Naive B cell (primary cell): ENCODE data around the gene RNF31. TPM values are rescaled to one million over a fixed set of nuclear protein-coding genes. Genes with fewer than 3 reads are reported as not detected.
A peak's percentile ranks its signal among the peaks of the same experiment; 100 is the strongest.

ENCODE experiments used
- ATAC-seq, 2 donors: fragments of 150-1000 bp; cut with Tn5 transposase; 2 replicates each; pipeline ENCODE4 v1.10.0; 2021; ENCODE audit warnings: low read depth in 2 of 2, mild to moderate bottlenecking in 2 of 2, moderate library complexity in 2 of 2
- DNase-seq: peaks from one replicate; pipeline ENCODE4 v3.0.0; 2022
- H3K27ac Mint-ChIP-seq, 6 donors: one replicate each; pipeline ENCODE4 v1.8.0; 2020 to 2022; ENCODE audit warnings: mild to moderate bottlenecking in 6 of 6, mixed read lengths in 6 of 6, moderate library complexity in 5 of 6, inconsistent platforms in 2 of 6
- H3K27me3 Mint-ChIP-seq, 3 donors: one replicate each; pipeline ENCODE4 v1.8.0; 2021 to 2022; ENCODE audit warnings: mixed read lengths in 3 of 3, mild to moderate bottlenecking in 1 of 3
- H3K36me3 Mint-ChIP-seq, 2 donors: one replicate each; pipeline ENCODE4 v1.8.0; 2020 to 2022; ENCODE audit warnings: mixed read lengths in 2 of 2, inconsistent platforms in 1 of 2, mild to moderate bottlenecking in 1 of 2
- H3K4me1 Mint-ChIP-seq, 3 donors: one replicate each; pipeline ENCODE4 v1.8.0; 2020 to 2022; ENCODE audit warnings: mixed read lengths in 3 of 3, inconsistent platforms in 1 of 3, mild to moderate bottlenecking in 1 of 3, moderate library complexity in 1 of 3
- H3K4me3 Mint-ChIP-seq, 8 donors: one replicate each; pipeline ENCODE4 v1.8.0; 2020 to 2022; ENCODE audit warnings: mild to moderate bottlenecking in 8 of 8, mixed read lengths in 8 of 8, moderate library complexity in 8 of 8, inconsistent platforms in 2 of 8
- H3K9me3 Mint-ChIP-seq, 7 donors: one replicate each; pipeline ENCODE4 v1.8.0; 2020 to 2022; ENCODE audit warnings: mixed read lengths in 7 of 7, mild to moderate bottlenecking in 5 of 7, inconsistent platforms in 2 of 7, moderate library complexity in 1 of 7
- polyA plus RNA-seq, 6 donors: library from polyadenylated mRNA; unstranded; fragments of 300-500 nt; fragmentation: Illumina TruSeq; gene quantifications; one replicate each; pipeline ENCODE4 v1.2.3, GENCODE V29; 2021; ENCODE audit warnings: low read depth in 6 of 6

Gene RNF31
- polyA plus RNA-seq, 6 donors from 2014 or later, result 21.0 to 47.2 (median 32.1) TPM

DNA sequence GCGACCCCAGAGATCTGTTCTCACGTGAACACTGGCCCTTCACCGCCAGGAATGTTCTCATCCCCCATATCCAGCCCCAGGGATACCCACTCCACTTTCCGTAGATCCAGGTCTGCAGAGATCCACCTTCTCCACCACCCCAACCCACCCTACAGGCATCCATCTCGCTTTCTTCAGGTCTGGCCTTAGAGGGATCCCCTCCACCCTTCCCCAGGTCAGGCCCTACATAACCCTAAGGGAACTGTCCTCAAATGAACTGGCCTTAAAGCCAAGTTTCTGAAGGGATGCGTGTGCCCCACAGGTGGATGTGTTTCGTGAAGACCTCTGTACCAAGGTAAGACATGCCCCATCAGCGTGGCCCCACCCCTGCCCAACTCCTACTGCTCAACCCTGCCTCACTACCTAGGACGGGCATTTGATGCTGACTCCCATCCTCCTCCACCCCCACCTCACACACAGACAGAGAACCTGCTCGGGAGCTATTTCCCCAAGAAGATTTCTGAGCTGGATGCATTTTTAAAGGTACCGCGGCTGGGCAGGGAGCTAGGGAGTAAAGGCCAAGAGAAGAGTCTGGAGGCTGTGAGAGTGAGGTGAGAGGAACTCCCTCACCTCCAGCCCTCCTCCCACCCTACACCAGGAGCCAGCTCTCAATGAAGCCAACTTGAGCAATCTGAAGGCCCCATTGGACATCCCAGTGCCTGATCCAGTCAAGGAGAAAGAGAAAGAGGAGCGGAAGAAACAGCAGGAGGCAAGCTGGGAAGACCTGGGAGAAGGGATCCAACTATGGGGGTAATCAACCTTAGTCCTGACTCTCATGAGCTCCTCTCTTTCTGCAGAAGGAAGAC lies 10.4 kb upstream of the RNF31 start:
- Mint-ChIP-seq H3K27me3 (no peaks in the 10 kb centered on the region), H3K27ac (peak overlapping the region; percentile 96 to 98 (median 98)), H3K9me3 (no peaks in the 10 kb centered on the region), H3K36me3 (peaks cover 0 to 9% of the 10 kb centered on the region in 2 donors), H3K4me3 (peak overlapping the region; percentile 87 to 99 (median 92)), H3K4me1 (peaks cover 44 to 63% (median 54%) of the 10 kb centered on the region in 3 donors)
- DNase-seq (no peak), ATAC-seq (no peak)

DNA sequence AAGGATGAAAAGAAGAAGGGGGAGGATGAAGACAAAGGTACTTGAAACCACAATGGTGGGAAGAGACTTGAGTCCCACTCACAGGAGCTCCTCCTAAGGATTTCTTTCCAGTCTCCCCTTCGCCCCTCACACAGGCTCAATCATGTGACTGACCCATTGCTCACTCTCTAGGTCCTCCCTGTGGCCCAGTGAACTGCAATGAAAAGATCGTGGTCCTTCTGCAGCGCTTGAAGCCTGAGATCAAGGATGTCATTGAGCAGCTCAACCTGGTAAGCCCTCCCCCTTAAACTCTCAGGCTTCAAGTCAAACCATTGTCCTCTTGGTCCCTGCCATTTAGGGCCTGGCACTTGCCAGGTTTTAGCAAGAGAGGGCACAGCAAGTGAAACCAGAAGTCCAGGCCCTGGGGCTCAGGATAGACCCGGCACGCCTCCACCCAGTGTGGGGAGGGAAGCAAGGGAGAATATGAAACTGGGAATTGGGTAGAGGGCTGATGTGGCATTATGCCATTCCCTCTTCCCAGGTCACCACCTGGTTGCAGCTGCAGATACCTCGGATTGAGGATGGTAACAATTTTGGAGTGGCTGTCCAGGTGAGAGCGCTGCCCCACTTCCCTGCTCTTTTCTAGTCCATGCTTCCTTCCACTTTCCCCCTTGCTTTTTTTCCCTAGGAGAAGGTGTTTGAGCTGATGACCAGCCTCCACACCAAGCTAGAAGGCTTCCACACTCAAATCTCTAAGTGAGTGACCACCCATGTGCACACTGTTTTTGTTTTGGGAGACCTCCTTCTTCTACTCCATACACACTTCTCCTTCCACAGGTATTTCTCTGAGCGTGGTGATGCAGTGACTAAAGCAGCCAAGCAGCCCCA lies 9.5 kb upstream of the RNF31 start:
- peaks cover 0 to 9% of the 10 kb centered on the region in 2 donors for H3K36me3 Mint-ChIP-seq
- no peaks in the 10 kb centered on the region for H3K27me3 Mint-ChIP-seq
- peaks cover 40 to 64% (median 52%) of the 10 kb centered on the region in 3 donors for H3K4me1 Mint-ChIP-seq
- H3K9me3 Mint-ChIP-seq, result no peaks in the 10 kb centered on the region
- DNase-seq (no peak), ATAC-seq (no peak)
- H3K27ac Mint-ChIP-seq, result peak overlapping the region in 4 of 6 donors; percentile 77 to 98 (median 98)
- H3K4me3 Mint-ChIP-seq, result peak overlapping the region; percentile 80 to 99 (median 91)

DNA sequence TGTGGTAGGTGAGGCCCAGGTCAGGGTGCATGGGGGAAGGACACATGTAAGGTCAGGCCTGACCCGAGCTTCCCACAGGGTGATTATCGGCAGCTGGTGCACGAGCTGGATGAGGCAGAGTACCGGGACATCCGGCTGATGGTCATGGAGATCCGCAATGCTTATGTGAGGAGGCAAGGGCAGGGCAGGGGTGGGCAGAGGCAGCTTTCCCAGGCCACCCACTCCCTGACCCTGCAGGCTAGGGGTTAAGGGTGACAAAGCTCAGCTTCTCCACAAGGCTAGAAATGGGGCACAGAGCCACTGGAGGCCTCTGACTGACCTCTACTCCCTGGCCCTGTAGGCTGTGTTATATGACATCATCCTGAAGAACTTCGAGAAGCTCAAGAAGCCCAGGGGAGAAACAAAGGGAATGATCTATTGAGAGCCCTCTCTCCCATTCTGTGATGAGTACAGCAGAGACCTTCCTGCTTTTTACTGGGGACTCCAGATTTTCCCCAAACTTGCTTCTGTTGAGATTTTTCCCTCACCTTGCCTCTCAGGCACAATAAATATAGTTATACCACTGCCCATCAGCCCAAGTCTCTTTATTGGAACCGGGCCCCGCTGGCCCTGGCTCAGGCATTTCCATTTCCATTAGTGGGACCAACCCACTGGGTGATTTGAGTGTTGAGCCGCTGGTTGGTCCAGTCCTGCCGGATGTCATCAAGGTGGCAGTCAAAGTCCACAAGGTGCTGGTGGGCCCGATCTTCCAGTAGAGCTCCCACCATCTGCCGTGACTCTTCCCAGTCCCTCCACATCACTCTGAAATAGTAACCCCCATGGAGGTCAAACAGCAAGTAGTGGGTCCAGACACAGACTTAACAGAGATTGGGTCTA lies 8.7 kb upstream of the RNF31 start:
- peak overlapping the region in 4 of 6 donors; percentile 67 to 88 (median 85) for H3K27ac Mint-ChIP-seq
- no peaks in the 10 kb centered on the region for H3K9me3 Mint-ChIP-seq
- H3K36me3 Mint-ChIP-seq, result peaks cover 0 to 9% of the 10 kb centered on the region in 2 donors
- DNase-seq (no peak), ATAC-seq (no peak)
- peaks cover 41 to 69% (median 50%) of the 10 kb centered on the region in 3 donors for H3K4me1 Mint-ChIP-seq
- H3K4me3 Mint-ChIP-seq, result peak overlapping the region in 7 of 8 donors; percentile 29 to 99 (median 71)
- no peaks in the 10 kb centered on the region for H3K27me3 Mint-ChIP-seq

DNA sequence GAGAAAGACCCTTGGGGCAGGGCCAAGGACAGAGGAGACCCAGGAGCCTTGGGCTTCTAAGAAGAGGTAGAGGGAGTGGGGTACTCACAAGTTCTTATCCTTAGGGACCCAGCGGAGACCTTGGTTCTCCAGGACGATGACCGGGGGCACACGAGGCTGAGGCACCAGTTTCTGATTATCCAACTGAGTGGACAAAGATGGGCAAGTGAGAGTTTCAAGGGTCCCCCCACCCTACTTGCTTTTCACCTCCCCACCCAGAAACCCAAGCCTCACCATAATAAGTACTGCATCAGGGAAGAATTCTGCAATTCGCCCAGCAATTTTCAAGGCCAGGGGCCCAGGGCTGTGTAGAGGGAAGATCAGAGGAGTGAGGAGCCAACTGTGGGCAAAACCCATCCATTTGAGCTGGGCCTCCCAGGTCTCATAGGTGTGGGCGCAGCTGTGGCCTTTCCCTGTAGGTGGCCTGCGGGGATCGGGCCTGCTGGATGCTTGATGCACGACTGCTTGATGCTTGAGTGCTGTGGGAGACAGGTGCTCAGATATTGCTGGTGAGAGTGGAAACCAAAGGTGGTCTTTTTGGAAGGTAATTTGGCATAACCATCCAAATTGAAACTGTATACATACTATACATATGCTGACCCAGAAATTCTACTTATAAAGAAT lies 7.9 kb upstream of the RNF31 start:
- peaks cover 46 to 73% (median 54%) of the 10 kb centered on the region in 3 donors for H3K4me1 Mint-ChIP-seq
- H3K36me3 Mint-ChIP-seq, result peaks cover 6 to 13% of the 10 kb centered on the region in 2 donors
- no peaks in the 10 kb centered on the region for H3K9me3 Mint-ChIP-seq
- H3K27me3 Mint-ChIP-seq, result no peaks in the 10 kb centered on the region
- ATAC-seq, result no peak
- H3K27ac Mint-ChIP-seq, result peak overlapping the region in 3 of 6 donors; percentile 20 to 85 (median 67)
- no peak for DNase-seq
- peak overlapping the region in 7 of 8 donors; percentile 4 to 99 (median 61) for H3K4me3 Mint-ChIP-seq

DNA sequence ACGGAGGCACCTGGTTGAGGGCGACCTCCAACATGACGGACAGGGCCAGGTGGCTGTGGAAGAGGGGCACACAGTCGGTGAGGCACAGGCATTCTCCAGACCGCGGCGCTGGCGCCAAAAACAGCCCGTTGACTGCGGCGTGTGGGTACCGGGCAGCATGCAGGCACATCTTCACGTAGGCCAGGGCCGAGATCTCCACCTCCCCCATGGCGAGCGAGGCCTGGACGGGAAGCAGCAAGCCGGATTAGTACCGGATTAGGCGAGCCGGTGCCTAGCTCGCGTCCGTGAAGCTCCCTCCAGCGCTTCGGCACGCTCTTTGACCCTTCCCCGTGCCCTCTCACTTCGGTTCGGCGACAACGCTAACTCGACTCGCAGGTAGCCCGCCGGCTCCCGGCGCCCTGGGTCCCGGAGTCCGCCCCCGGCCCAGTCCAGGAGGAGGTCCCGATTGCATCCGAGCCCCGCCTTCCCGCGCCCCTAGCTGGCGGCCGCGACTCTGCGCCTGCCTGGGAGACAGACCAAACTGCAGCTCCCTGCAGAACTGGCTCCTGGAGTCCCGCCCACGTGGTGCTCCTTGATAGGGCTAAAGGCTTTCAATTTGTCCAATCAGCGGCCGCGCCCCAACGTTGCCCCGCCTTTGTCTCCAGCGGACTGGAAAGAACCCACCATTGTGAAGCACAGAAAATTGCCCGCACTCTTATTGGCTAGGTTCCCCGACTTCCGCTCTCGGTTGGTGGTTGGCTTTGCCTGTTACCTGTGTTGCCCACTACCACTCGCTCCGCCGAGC lies 6.0 kb upstream of the RNF31 start, which contains the start of gene EMC9:
TSS of gene EMC9 (minus strand) at position 495 of the 784 bp plus-strand sequence. CDS start at position 208, 287 bp downstream.
- H3K27me3 Mint-ChIP-seq, result no peaks in the 10 kb centered on the region

DNA sequence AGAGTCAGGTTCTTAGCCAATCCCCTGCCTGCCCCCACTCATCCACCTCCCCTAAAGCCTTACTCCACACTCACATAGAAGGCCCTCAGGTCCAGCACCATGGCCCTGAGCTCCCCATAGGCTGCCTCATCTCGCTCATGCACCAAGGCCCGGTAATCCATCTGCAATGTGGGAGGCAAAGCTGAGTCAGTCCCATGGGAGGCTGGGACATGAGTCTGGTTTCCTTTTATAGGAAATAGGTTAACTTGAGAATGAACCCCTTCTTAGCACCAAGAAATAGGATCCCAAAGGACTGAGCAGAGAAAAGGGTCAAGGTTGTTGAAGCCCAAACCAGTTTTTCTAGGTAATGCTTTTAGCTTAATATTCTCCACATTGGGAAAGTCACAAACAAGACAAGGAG lies 3.8 kb upstream of the RNF31 start:
- Mint-ChIP-seq H3K9me3 (no peaks in the 10 kb centered on the region), H3K4me3 (peak overlapping the region in 4 of 8 donors; percentile 12 to 99 (median 62)), H3K4me1 (peaks cover 52 to 69% (median 52%) of the 10 kb centered on the region in 3 donors), H3K27ac (peak overlapping the region in 1 of 6 donors; percentile 49), H3K36me3 (peaks cover 8 to 12% of the 10 kb centered on the region in 2 donors), H3K27me3 (no peaks in the 10 kb centered on the region)
- ATAC-seq, result no peak
- no peak for DNase-seq

More for the DNA sequence above, 6.0 kb upstream of the RNF31 start, which contains the start of gene EMC9:
- Mint-ChIP-seq H3K9me3 (no peaks in the 10 kb centered on the region), H3K36me3 (peaks cover 8 to 16% of the 10 kb centered on the region in 2 donors), H3K4me3 (peak within 1 kb of the TSS; percentile 80 to 99 (median 93)), H3K27ac (peak within 1 kb of the TSS; percentile 57 to 96 (median 87)), H3K4me1 (peaks cover 51 to 80% (median 60%) of the 10 kb centered on the region in 3 donors)
- ATAC-seq, result peak; percentile 86 to 89
- peak; percentile 99 for DNase-seq

DNA sequence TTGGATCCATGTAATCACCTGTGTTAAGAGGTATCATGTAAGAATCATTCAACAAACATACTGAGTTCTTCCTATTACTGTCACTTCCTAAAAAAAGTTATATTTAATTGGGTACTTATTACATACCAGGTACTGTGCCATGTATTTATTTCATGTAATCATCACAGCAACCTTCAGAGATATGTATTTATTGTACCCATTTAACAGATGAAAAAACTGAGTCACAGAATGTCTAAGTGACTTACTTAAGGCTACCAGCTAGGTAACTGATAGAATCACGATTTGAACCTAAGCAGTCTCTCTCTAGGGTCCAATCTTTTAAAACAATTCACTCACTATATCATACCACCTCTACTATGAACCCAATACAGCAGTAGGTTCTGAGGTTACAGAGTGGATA lies 2.8 kb upstream of the RNF31 start:
- ATAC-seq (no peak), DNase-seq (no peak)
- H3K27ac Mint-ChIP-seq, result peak overlapping the region in 3 of 6 donors; percentile 2 to 86 (median 73)
- peaks cover 7 to 8% of the 10 kb centered on the region in 2 donors for H3K36me3 Mint-ChIP-seq
- H3K27me3 Mint-ChIP-seq, result no peaks in the 10 kb centered on the region
- H3K4me1 Mint-ChIP-seq, result peaks cover 50 to 69% (median 53%) of the 10 kb centered on the region in 3 donors
- H3K9me3 Mint-ChIP-seq, result no peaks in the 10 kb centered on the region
- peak overlapping the region in 7 of 8 donors; percentile 12 to 99 (median 43) for H3K4me3 Mint-ChIP-seq

DNA sequence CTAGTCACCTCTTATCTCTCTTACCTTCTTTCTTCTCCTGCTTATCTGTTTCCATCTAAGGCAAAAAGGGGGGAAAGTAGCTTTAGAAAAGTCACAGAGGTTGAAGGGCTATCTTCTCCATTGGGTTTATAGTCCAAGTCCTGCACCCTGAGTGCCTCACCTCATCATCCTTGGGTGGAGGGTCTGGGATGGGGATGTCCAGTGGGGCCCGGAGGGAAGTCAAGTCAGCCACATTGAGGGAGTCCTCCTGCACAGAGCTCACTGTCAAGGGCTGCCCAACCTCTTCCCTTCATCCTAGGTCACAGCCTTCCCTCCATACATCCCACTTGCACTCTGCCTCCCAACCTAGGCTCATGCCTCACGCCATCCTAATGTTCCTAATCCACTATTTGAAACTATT lies 2.1 kb upstream of the RNF31 start:
- Mint-ChIP-seq H3K9me3 (no peaks in the 10 kb centered on the region), H3K36me3 (peaks cover 7 to 8% of the 10 kb centered on the region in 2 donors), H3K4me1 (peaks cover 48 to 66% (median 55%) of the 10 kb centered on the region in 3 donors), H3K27me3 (no peaks in the 10 kb centered on the region), H3K27ac (peak overlapping the region in 2 of 6 donors; percentile 55 to 86), H3K4me3 (peak overlapping the region in 6 of 8 donors; percentile 89 to 100 (median 99))
- ATAC-seq (no peak), DNase-seq (no peak)

DNA sequence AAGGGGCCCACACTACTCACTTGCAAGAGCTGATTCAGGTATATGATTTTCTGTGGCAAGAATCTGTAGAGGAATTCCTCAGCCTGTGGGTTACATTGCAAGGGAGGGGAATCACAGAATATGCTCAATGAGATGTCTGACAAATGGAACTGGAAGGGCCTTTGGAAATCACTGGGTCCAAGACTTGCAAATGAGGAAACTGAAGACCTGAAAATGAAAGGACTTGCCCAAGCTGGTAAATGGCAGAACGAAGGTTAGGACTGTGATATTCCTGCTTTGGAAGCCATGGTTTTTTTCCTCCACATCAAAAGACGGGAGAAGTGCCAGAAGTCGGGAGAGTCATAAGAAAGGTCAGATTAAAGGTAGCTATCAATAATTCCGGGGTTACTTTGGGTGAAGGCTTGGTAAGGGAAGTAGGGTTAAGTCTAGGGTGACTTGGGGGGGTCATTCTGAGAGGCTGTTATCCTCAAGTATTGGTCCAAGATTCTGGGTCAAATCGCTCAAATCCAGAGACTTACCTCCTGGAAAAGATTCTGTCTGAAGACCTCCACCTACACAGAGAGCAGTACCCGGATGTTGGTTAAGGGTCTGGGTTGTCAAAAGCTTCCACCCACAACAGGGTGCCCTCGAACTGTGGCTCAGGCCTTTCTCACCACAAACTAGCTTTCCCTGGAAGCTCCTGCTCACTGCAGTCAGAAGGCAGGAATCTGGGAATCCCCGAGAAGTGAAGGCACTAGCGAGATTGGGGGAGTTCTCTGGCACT lies 1.4 kb upstream of the RNF31 start:
- Mint-ChIP-seq H3K36me3 (peaks cover 7 to 14% of the 10 kb centered on the region in 2 donors), H3K27ac (peak overlapping the region; percentile 86 to 99 (median 96)), H3K27me3 (no peaks in the 10 kb centered on the region), H3K4me1 (peaks cover 48 to 63% (median 56%) of the 10 kb centered on the region in 3 donors), H3K9me3 (no peaks in the 10 kb centered on the region), H3K4me3 (peak overlapping the region; percentile 89 to 100 (median 99))
- ATAC-seq (no peak), DNase-seq (no peak)

DNA sequence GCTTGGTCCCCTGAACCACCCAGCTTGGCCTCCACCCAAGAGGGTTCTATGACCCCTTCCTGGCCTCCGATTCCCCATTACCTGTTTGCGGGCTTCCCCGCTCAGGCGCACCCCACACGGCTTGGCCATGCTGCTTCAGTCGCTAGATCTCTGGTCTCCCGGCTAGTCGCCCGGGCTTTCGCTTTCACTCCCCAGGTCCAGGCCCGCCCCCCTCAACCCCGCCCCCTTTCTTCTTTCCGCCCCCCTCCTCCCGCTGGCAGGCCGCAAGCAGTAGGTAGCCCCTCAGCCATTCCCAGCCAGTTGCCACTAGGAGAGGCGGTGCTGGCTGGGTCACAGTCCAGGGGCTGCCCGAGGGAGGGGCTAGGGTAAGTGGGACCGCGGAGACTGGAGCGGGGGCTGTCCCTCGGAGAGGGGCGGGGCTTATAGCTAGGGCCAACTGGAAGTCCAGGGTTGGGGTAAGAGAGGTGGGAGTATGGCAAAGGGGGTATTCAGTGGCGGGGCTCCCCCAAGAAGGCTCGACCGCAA lies 783 bp upstream of the RNF31 start, which contains the start of gene PSME2:
TSS of gene PSME2 (minus strand) at position 158 of the 525 bp plus-strand sequence. CDS start at position 129, 29 bp downstream.
- Mint-ChIP-seq H3K27me3 (no peaks in the 10 kb centered on the region), H3K4me1 (peaks cover 46 to 65% (median 57%) of the 10 kb centered on the region in 3 donors), H3K4me3 (peak within 1 kb of the TSS; percentile 89 to 100 (median 99)), H3K27ac (peak within 1 kb of the TSS; percentile 86 to 99 (median 96)), H3K36me3 (peaks cover 7 to 15% of the 10 kb centered on the region in 2 donors), H3K9me3 (no peaks in the 10 kb centered on the region)
- ATAC-seq (peak; percentile 60), DNase-seq (peak; percentile 91)
